Left renal pelvis (tissue), 4 donors: ENCODE results near the gene MYPOP. TPM values are rescaled to one million over a fixed set of nuclear protein-coding genes. Genes with fewer than 3 reads are reported as not detected.

Source experiments
- DNase-seq, 4 donors: peaks; one replicate each; pipeline ENCODE4 v3.0.0-alpha.2; 2013; ENCODE audit warnings: low read depth in 4 of 4, low spot score in 3 of 4
- polyA plus RNA-seq, 4 donors: library from polyadenylated mRNA; unstranded; fragments of 120-200 nt; gene quantifications; one replicate each; pipeline ENCODE4 v1.2.1, GENCODE V29; 2013; ENCODE audit not compliant: insufficient read length in 4 of 4

Gene MYPOP
- polyA plus RNA-seq, 4 donors, result 3.5 to 7.6 (median 4.3) TPM

- DNase-seq, result no peak
Observed at GRCh38 chr19:45865269-45865948, 37.0 kb downstream of the MYPOP start.

- no peak for DNase-seq
Observed at GRCh38 chr19:45864629-45865082, 37.8 kb downstream of the MYPOP start.

- no peak for DNase-seq
Observed at GRCh38 chr19:45863840-45864628, 38.4 kb downstream of the MYPOP start, which contains the start of gene FOXA3. Gene FOXA3, plus strand, starts transcription at chr19:45864326. Its CDS starts 131 bp downstream, at chr19:45864457.

DNA sequence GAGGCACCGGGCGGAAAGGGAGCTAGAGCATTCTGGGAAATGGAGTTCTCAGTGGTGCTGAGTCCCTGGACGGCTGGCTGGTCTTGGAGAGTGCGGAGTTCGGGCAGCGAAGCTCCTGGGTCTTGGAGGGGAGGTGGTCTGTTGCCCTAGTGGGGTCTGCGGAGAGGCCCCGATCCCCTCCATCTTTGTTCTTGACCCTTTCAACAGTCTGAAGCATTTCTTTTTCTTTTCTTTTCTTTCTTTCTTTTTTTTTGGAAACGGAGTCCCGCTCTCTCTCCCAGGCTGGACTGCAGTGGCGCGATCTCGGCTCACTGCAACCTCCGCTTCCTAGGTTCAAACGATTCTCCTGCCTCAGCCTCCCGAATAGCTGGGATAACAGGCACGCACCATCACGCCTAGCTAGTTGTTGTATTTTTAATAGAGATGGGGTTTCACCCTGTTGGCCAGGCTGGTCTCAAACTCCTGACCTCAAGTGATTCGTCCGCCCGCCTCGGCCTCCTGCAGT, 39.0 kb downstream of the MYPOP start:
- no peak for DNase-seq

- peak; percentile 95 to 98 (median 97) for DNase-seq
Observed at GRCh38 chr19:45862564-45863334, 39.7 kb downstream of the MYPOP start, which contains the start of gene SYMPK. Gene SYMPK, minus strand, starts transcription at chr19:45863147. Its CDS starts 8,652 bp downstream, at chr19:45854495.

DNA sequence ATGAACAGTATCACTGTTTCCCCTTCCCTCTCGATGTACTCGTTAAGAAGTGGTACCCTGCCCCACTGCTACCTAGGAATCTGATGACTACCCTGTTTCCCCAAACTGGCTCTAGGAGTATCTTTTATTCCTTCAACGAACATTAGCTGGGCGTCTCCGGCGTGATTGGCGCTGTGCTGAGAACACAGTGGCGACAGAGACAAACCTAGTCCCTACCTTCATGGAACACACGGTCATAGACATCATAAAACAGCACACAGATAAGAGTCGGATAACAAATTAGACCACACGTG, 40.2 kb downstream of the MYPOP start:
- DNase-seq, result no peak

DNA sequence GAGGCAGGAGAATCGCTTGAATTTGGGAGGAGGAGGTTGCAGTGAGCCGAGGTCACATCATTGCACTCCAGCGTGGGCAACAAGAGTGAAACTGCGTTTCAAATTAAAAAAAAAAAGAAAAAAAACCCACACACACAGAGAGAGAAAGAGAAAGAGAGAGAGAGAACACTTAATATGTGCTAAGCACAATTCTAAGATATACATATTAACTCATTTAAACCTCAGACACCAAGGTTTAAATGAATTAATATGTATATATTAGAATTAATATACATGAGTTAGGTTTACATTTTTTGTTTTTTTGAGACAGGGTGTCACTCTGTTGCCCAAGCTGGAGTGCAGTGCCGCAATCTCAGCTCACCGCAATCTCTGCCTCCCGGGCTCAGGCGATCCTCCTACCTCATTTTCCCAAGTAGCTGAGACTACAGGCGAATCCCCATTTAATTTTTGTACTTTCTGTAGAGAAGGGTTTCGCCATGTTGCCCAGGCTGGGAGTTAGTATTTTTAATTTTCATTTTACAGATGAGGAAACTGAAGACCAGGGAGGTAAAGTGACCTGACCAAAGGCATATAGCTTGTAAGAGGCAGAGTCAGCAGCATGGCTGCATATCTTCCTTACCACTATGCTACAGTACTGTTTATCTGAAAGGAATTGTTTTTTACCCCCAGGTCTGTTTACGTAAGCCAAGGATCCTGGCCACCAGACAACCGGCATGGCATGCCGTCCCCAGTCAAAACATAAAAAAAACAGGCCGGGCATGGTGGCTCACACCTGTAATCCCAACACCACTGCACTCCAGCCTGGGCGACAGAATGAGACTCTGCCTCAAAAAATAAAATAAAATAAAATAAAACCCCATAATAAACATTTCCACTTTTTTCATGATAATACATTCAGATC, 41.8 kb downstream of the MYPOP start:
- no peak for DNase-seq

GRCh38 chr19:45854167-45854778, 48.1 kb downstream of the MYPOP start:
- DNase-seq, result no peak

DNA sequence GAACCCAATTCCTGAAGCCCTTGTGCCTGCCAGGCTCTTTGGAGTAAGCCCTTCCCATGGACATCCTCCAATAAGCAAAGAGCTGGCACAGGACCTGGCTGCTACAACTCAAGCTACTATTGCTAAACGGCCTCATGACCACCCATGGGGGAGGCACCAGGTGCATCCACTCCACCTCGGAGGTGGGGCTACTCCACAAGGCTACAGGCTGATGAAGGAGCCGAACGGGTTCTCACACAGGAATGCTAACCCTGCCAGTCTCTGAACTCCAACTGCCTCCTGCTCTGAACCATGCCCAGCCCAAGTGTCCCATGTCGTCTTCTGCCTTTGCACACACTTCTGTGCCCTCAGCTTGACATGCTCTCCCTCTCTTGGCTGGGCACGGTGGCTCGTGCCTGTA, 49.4 kb downstream of the MYPOP start:
- DNase-seq, result no peak

- DNase-seq, result no peak
Observed at GRCh38 chr19:45852145-45852750, 50.2 kb downstream of the MYPOP start.

DNA sequence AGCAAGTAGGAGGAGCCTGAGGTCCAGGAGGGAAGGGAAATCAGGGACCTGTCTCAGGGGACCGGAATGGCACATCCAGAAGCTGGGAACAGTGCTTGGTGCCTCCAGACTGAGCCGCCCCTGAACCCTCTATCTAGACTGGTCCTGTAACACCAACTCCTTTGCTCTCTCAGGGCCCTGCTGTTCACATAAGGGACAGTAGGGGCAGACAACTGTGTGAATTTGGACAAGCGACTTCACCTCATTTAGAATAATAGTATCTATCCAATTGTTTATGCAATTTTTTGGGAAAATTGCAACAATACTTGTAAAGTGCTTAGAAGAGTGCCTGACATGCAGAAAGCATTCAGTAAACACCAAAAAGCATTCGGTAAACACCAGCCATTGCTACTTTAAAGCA, 53.5 kb downstream of the MYPOP start:
- DNase-seq, result no peak

DNA sequence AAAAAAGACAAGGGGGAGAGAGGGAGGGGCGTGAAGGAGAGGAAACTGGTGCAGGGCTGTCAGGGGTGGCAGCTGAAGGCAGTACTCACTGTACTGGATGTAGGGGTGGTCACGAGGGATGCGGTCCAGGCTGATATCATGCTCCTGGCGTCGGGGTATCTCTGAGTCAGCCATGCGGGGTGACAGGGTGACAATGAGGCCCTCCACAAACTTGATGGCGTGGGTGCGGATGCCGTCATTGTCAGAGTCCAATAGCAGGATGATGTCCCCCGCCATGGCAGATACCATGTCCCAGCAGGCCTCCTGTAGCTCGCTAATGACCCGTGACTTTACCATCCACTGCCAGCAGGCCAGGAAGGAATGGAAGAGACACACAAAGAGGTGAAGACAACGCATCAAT, 54.8 kb downstream of the MYPOP start:
- DNase-seq, result no peak

DNA sequence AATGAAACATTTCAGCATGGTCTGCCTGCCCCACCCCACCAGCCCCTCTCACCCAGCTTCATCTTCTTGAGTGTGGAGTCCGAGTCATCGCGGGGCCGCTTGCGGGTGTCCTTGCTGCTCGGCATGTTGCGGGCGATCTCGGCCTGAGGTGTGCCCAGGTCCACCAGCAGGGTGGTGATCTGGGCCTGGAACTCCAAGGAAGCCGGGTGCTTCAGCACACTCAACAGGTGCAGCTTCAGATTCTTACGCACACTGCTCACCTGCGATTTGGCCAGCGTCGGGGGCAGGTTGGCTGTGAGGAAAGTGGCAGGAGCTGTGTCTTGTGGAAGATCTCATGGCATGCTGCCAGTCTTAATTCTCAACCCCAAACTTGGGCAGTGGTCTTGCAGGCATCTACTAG, 60.2 kb downstream of the MYPOP start:
- no peak for DNase-seq

Other genes with a start within 250 kb of the MYPOP start
- 1 to 10 TPM in 1 of 4 donors, under 1 TPM in 3; 0.33 to 1.2 (median 0.56) TPM for gene GIPR, start 234.4 kb downstream of the MYPOP start, polyA plus RNA-seq
- 100 to 1,000 TPM; 276 to 346 (median 299) TPM for gene SNRPD2, start 210.7 kb downstream of the MYPOP start, polyA plus RNA-seq
- gene QPCTL, start 209.9 kb downstream of the MYPOP start, polyA plus RNA-seq, result 10 to 100 TPM in 1 of 4 donors, 1 to 10 TPM in 3; 4.6 to 12.1 (median 8.0) TPM
- 10 to 100 TPM; 12.4 to 23.2 (median 13.2) TPM for gene FBXO46, start 171.7 kb downstream of the MYPOP start, polyA plus RNA-seq
- not detected for gene MEIOSIN, start 169.2 kb downstream of the MYPOP start, polyA plus RNA-seq
- gene SIX5, start 133.4 kb downstream of the MYPOP start, polyA plus RNA-seq, result 10 to 100 TPM; 15.9 to 32.4 (median 25.9) TPM
- 10 to 100 TPM; 32.8 to 69.8 (median 48.1) TPM for gene DMPK, start 120.1 kb downstream of the MYPOP start, polyA plus RNA-seq
- gene DMWD, start 109.8 kb downstream of the MYPOP start, polyA plus RNA-seq, result 10 to 100 TPM; 25.4 to 47.1 (median 33.7) TPM
- not detected for gene RSPH6A, start 87.3 kb downstream of the MYPOP start, polyA plus RNA-seq
- 10 to 100 TPM; 43.0 to 81.4 (median 55.5) TPM for gene SYMPK, start 39.5 kb downstream of the MYPOP start, polyA plus RNA-seq
- gene FOXA3, start 38.3 kb downstream of the MYPOP start, polyA plus RNA-seq, result under 1 TPM; 0.11 to 0.76 (median 0.31) TPM
- gene IRF2BP1, start 16.5 kb downstream of the MYPOP start, polyA plus RNA-seq, result 10 to 100 TPM; 16.4 to 28.2 (median 18.8) TPM
- not detected for gene NANOS2, start 12.2 kb upstream of the MYPOP start, polyA plus RNA-seq
- 1 to 10 TPM; 2.8 to 4.8 (median 3.8) TPM for gene NOVA2, start 71.3 kb upstream of the MYPOP start, polyA plus RNA-seq
- 10 to 100 TPM in 3 of 4 donors, 1 to 10 TPM in 1; 9.5 to 16.0 (median 11.4) TPM for gene CCDC61, start 92.9 kb upstream of the MYPOP start, polyA plus RNA-seq
- gene PGLYRP1, start 120.4 kb upstream of the MYPOP start, polyA plus RNA-seq, result 1 to 10 TPM in 1 of 4 donors, under 1 TPM in 1, not detected in 2; 0.44 to 1.3 TPM
- 1 to 10 TPM in 1 of 4 donors, under 1 TPM in 3; 0.16 to 1.1 (median 0.48) TPM for gene IGFL4, start 138.4 kb upstream of the MYPOP start, polyA plus RNA-seq
- gene IGFL3, start 222.1 kb upstream of the MYPOP start, polyA plus RNA-seq, result not detected
- under 1 TPM in 1 of 4 donors, not detected in 3; 0.13 TPM for gene IGFL2, start 245.6 kb upstream of the MYPOP start, polyA plus RNA-seq